Epidermal melanocyte (primary cell): ENCODE measurements around the gene NCF4.

Source experiments
- DNase-seq: peaks from one replicate; pipeline ENCODE4 v3.0.0; 2011; ENCODE audit warnings: low spot score; ENCODE audit not compliant: insufficient read length

NCF4 gene

DNA sequence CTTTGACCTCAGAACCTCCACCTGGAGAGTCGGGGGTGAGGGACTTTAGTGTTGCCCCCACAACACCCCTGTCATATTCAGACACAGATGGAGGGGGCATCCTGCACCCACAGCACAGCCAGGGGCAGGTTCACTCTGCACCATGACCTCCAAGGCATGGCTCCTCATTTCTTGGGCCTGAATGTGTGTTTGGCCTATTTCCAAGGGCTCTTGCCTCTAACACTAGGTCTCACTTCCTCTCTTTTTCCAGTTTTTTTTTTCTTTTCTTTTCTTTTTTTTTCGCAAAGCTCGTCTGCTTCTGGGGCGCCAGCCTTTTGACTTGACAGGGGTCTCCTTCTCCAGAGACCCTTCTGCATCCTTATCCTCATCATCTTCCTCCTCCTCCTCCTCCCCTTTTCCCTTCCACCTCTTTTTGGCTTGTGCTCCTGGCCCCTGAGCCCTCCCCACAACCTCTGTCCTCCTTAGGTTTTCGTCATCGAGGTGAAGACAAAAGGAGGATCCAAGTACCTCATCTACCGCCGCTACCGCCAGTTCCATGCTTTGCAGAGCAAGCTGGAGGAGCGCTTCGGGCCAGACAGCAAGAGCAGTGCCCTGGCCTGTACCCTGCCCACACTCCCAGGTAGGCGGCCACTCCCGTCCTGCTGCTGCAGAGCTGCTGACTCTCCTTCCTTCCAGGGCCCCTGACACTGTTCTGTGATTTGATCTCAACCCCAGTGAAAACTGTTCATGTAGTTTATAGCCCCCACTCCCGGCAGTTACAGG lies 3.8 kb downstream of the NCF4 start:
- DNase-seq: no peak

DNA sequence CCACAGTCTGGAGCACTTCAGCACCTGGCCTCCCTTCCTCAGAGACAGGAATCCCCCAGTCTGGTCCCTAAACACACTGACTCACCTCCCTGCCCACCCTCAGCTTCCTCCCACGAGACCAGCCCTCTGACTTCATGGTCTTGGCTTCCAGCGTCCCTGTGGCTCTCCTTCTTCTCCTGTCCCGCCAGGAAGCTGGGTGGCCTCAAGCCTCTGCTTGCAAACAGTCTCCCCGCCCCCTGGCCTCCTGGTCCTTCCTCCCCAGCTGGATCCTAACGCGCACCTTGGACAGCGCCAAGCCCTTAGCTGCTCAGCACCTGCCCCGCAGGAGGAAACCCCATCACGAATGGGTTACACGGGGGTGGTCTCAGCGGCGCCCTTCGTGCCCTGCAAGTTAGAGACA lies 4.5 kb downstream of the NCF4 start:
- DNase-seq: no peak

DNA sequence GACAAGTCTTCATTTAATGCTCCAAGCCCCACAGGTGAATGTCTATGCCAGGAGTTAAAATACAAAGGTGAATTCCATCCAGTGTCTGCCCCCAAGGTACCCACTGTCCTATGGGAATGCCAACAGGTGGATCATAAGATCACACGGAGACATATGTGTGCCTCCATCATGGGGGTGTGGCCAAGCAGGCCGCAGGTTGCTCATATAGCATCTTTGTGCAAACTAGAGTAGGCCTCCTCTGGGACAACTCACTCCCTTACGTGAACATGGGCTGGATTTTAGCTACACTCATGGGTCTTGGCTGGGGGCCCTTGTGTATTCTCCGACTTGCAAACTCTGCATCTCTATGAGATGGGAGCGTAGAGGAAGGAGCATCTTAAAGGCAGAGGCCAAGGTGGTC lies 6.9 kb downstream of the NCF4 start:
- no peak for DNase-seq

DNA sequence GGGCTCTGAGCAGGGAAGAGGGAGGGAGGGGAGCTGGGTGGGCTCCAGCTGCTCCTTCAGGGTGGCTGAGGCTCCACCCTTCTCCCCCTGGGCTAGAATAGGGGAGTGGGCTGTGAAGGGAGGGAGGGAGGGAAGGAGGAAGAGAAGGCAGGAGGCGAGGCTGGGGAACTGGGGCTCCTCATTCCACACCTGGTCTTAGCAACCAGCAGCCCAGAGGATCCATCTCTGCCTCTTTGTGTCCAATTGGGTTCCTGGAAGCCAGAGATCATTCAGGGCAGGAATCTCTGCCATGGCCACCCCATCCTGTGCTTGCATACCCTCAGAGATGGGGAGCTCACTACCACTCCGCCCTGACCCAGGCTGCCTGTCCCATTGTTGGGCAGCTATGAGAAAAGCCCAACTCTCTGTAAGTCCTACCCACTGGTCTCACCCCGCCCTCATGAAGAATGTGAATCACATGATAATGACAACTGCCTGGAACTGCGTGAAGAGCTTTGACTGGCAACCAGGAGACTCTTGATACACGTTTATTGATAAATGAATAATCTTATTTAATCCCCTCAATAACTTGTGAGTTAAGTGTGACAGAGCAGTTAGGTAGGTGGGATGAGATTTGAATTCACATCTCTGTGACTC lies 7.9 kb downstream of the NCF4 start:
- no peak for DNase-seq

DNA sequence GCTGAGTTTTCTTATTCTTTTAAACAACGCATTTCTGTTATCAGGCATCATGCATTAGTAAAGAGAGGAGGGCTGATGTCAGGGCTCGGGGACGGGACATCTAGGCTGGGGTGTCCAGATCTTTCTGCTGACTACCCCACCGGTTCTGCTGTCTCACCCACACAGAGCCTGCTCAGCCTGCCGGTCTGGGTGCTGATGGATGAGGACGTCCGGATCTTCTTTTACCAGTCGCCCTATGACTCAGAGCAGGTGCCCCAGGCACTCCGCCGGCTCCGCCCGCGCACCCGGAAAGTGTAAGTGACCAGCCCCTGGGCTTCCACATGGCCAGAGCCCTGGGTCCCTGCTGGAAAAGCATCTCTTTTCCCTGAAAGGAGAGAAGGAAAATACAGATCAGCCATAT lies 9.4 kb downstream of the NCF4 start:
- no peak for DNase-seq

DNA sequence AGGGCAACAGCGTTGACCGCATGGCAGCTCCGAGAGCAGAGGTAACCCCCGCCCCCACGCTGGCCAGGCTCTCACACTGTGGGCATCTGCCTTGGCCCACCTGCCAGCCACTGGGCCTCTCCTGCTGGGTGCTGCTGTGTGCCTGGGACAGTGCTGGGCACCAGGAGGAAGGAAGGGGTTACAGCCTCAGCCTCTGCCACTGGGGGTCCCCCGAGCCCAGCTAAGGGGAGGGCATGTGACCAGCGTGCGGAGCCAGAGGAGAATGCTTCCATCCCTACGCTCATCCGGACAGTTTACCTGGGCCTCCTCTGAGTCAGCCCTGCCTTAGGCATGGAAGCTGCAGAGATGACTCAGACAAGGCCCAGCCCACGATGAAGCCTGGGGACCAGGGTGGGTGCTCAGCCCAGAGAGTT lies 10.9 kb downstream of the NCF4 start:
- no peak for DNase-seq

DNA sequence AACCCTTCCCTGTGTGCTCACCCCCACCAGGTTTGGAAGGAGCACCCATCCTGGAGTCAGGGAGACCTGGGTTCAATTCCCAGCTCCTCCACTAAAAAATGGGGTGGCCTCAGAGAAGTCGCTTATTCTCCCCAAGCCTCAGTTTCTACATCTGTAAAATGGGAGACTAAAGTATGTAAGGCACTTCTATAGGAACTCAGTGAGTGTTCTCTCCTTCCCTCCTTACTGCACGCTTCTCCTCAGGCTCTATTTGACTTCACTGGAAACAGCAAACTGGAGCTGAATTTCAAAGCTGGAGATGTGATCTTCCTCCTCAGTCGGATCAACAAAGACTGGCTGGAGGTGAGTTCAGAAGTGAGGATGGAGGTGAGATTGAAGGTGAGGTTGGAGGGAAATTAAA lies 11.3 kb downstream of the NCF4 start:
- no peak for DNase-seq

DNA sequence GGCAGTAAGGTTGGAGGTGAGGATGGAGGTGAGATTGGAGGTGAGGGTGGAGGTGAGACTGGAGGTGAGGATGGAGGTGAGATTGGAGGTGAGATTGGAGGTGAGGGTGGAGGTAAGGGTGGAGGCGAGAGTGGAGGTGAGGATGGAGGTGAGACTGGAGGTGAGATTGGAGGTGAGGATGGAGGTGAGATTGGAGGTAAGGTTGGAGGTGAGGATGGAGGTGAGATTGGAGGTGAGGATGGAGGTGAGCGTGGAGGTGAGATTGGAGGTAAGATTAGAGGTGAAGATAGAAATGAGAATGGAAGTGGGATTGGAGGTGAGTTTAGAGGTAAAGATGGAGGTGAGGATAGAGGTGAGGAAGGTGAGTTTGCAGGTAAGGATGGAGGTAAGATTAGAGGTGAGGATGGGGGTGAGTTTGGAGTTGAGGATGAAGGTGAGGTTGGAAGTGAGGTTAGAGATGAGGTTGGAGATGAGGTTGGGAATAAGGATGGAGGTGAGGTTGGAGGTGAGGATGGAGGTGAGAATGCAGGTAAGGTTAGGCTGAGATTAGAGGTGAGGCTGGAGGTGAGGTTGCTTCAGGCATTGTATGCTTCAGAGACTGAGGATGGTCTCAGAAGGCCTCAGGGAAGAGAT lies 12.2 kb downstream of the NCF4 start:
- DNase-seq: no peak

DNA sequence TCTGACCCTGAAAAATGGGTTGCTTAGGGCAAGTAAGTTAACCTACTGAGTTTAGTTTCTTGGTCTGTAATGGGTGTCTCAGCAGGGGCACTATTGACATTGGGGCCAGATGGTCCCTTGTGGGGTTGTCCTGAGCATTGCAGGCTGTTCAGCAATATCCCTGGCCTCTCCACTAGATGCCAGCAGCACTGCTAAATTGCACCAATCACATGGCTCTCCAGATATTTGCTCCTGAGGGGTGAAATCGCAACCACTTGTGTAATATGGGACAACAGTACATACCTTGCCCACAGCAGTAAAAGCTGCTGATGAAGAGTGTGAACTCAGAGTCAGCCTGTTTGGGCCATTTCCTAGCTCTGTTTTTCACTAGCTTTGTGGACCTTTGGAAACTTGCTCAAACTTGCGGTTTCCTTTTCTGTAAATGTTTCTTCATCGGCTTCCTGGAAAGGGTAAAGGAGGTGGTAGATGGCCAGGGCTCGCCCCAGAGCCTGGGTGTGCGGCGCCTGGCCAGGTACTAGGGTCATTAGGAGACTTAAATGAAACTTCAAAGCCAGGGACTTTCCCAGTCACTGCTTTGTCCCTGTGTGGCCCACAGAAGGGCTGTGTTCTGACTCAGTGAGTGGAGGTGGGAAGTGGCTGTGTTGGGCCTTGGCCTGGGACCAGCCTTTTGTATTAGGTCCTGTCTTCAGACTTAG lies 13.0 kb downstream of the NCF4 start:
- DNase-seq: peak; percentile 51

DNA sequence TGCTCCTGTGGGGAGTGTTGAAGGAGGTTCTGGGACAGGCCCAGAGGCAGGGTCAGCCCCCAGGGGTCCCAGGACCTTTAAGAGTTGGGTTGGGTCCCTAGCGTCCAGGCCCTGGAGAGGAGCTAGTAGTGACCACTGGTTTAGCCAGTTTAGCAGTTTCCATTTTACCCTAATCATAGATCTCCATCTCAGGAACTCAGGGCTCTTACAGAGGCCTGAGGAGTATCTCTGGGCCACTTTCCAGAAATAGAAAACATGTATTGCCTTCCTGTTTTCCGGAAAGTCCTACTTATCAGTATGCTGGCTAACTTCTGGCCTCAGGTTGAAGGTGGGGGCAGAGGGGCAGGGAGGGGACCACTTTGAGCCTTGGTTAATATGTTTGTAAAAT lies 13.5 kb downstream of the NCF4 start:
- DNase-seq: no peak

DNA sequence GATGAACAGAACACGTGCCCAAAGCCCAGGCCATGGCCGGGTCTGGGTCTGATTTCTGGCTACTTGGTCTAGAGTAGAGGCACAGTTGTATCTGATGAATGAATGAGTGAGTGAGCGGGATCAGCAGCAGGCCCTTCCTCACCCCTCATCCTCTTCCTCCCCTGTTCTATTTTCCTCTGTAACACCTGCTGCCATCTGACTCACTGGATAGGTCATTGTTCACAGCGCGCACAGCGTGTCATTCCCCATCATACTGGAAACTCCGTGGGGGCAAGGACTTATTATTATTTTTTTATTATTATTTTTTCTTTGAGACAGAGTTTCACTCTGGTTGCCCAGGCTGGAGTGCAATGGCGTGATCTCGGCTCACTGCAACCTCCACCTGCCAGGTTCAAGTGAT lies 13.9 kb downstream of the NCF4 start:
- no peak for DNase-seq

DNA sequence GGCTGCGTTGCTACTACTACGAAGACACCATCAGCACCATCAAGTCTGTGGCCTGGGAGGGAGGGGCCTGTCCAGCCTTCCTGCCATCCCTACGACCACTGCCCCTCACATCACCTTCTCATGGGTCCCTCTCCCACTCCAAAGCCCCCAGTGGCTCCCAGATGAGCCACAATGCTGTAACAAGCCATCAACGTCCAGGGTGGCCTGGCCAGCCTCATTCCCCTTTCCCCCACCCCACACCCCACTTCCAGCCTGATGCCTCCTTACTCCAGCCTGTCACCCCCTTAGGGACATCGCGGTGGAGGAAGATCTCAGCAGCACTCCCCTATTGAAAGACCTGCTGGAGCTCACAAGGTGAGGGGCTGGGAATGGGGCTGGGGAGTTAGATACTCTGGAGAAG lies 14.9 kb downstream of the NCF4 start:
- DNase-seq: no peak

DNA sequence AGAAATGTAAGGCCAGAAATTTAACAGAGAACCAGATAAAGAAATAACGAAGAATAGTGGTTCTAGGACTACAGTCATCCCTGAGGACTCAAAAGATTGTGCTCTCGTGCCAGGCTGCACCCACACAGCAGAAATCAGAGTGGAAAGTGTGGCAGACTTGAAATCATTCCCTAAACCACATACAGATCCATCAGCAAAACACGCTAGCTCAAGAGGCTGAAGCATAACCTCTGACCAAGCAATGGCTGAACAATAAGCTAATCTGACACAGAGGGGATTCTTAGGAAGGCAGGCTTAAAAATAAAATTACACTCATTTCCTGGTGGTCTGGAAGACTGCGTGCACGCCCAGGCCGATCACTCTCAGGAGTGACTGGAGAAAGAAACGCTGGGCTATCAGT lies 19.0 kb downstream of the NCF4 start:
- DNase-seq: no peak

DNA sequence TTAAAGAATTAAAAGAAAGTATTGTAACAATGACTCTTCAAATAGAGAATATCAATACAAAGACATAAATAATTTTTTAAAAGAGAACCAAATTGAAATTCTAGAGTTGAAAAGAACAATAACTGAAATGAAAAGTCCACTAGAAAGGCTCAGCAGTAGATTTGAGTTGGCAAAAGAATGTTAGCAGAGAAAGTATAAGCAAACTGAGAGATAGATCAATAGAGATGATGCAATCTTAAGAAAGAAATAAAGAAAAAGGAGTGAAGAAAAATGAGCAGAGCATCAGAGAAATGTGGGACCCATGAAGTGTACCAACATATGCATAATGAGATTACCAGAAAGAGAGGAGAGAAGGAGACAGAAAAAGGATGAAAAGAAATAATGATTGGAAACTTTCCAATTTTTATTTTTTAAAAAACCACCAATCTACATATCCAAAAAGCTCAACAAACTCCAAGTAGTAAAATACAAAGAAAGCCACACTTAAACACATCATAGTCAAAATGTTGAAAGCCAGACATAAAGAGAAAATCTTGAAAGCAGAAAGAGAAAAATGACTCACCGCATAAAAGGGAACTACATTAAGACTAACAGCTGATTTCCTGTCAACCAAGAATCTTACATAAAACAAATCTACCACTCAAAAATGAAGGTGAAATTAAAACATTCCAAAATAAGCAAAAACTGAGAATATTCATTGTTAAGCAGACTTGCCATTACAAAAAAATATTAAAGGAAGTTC lies 20.9 kb downstream of the NCF4 start:
- no peak for DNase-seq

DNA sequence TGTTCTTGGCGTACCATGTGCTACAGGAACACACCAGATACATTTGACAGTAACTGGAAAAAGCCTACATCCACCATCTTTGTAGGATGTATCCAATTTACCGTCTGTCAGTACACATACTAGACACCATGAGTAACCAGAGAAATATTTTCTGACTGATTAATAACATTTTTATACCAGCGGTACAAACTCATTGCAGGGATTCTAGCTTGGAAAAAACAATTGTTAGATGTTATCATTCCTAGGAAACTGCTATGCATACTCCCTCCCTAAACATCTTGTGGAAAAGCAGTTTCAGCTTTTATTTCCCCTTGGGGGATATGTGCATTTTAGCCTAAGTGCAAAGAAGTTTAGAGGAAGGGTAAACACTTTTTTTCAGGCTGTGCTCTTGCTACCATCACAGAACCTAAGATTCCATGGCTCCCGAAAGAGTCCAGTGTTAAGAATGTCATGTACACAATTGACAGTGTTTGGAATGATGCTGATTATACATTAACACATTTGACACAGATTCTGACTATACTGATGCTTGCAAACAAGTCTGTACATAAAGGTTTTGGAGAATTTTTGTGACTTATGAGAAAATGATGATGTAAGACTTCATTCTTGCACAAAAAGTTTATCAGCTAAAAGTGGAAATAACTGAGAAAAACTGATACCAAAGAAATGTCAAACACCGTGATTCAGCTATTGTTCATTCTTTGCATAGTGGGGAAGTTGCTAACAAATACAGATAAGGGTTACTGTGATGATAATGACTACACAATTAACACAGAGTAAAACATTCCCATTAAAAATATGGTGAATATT lies 23.7 kb downstream of the NCF4 start:
- DNase-seq: no peak

DNA sequence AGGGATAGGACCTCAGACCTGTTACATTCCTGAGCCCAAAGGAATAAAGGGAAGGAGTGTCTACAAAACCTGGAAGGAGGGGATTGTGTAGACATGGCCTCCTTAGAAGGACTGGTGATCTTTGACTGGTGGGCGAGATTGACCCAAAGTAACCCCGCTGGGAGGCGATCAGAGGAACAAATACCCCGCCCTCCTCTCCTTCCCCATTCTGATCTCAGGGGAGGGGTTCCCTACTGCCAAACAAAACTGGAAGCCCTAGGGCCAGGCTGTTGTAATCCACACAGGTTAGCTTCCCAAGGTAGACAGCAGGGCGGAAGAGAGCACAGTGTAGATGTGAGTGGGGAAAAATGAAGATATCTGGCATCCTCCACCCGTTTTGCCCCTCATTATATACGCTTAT lies 24.7 kb downstream of the NCF4 start:
- no peak for DNase-seq

DNA sequence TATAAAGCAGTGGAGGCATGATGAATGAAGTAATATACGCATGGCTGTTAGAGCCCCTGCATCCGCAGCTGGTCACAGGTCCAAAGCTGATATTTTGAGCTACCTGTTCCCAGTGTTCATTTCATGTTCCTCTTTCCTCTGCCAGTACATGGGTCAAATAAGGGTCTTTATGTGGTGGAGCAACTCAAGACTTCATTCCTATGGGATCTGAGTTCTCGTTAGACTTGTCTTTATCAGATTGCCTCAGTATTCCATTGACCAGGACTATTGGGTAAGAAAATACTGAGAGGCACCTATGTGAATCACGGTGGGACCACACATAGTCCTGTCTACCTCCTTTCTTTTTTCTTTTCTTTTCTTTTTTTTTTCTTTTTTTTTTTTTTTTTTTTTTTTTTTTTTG lies 25.2 kb downstream of the NCF4 start:
- no peak for DNase-seq

DNA sequence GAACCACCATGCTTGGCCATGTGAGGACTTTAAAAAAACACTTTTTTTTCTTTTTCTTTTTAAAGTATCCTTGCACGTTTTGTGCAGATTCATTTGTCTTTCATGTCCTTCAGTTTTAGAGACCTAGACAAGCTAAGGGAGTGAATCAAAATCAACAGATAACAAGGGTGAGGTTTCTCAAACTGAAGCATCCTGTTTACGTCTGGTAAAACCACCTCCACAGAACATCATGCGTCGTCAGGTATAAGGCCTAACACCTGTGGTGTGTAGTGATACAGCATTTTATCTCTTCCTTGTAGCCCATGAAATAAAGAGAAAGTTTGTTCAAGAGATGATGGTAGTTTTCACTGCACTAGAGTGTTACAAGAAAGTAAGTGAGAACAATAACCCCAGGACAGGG lies 26.4 kb downstream of the NCF4 start:
- DNase-seq: no peak

DNA sequence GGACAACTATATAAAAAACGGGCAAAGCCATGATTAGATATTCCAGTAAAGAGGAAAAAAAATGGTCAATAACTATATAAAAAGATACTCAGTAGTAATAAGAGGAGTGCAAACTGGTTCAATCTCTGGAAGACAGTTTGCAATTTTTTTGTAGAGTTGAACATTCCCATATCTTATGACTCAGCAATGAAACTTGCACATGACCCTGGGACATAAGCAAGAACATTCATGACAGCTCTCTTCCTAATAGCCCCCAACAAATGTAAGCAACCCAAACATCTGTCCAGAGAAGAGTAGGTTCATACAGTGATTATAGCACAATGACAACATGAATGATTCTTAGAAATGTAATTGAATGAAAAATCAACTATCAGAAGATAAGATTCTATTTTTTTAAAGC lies 30.8 kb downstream of the NCF4 start:
- DNase-seq: no peak

DNA sequence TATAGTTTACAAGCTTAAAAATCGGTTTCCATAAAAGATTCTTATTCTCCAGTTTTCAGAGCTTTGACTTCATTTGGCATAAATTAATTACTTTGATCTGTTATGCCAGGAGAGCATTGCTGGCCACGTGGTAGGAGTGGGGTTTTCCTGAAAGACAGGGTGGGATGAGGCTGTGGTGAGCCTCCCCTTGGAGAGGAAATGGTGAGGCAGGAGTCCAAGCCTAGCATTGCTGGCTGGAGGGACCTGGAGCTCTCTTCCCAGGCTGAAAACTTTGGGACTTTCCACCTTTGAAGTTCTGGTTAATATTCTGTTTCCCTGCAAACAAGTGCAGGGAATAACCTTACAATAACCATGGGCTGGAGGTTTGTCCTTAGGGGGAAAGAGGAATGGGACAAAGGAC lies 31.5 kb downstream of the NCF4 start:
- DNase-seq: no peak

DNA sequence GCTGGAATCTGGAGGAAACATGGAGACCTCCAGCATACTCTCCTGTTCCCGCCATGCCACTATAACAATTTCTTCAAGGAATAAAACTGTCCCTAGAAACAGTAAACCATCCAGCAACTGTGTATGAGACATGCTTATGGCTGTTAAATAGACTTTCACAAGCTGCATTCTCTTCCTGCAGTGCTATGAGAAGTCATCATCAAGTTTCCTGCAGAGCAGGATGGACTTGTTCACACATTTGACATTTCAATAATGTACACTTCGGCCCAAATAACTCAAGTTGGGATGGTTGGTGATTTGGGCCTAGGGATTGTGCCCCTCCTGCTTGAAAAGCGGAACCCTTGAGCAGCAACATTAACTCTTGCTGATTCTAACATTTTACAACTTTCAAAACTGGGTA lies 32.5 kb downstream of the NCF4 start:
- no peak for DNase-seq
